ENCODE results near the gene SEC63.
"Not testable (repeated sequence)": the region's sequence is repeated elsewhere in the genome, so short reads cannot be mapped to it uniquely, and the experiment has no call there.

SEC63 gene, protein sequence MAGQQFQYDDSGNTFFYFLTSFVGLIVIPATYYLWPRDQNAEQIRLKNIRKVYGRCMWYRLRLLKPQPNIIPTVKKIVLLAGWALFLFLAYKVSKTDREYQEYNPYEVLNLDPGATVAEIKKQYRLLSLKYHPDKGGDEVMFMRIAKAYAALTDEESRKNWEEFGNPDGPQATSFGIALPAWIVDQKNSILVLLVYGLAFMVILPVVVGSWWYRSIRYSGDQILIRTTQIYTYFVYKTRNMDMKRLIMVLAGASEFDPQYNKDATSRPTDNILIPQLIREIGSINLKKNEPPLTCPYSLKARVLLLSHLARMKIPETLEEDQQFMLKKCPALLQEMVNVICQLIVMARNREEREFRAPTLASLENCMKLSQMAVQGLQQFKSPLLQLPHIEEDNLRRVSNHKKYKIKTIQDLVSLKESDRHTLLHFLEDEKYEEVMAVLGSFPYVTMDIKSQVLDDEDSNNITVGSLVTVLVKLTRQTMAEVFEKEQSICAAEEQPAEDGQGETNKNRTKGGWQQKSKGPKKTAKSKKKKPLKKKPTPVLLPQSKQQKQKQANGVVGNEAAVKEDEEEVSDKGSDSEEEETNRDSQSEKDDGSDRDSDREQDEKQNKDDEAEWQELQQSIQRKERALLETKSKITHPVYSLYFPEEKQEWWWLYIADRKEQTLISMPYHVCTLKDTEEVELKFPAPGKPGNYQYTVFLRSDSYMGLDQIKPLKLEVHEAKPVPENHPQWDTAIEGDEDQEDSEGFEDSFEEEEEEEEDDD

DNA sequence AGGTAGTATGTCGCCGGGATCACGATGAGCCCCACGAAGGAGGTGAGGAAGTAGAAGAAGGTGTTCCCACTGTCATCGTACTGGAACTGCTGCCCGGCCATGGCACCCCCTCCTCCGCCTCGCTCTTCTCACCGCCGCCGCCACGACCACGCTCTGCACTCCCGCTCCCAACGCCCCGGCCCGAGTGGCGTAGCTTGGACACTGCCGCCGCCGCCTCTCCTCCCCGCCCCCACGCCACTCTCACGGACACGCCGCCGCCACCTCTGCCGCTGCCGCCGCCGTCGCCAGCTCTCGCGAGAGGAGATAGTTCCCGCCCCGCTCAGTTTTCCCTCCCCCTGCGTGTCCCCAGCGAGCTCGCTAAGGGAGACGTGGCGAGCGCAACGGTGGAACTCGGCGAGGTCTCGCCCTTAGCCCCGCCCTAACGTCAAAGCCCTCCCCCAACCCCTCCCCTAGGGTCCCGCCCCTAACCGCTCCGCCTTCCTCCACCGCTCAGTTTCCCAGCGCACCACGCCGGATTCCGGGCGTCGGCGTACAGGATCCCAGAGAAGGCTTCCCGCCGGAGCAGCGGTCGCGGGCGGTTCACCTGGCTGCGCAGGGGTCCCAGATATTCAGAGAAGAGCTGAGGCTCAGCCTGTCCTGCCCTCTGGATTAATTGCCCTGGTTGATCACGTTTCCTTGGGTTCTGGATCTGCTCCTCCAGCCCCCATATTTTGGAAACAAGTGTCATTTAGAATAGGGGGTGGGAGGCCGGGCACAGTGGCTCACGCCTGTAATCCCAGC is at the start of gene SEC63:
Gene SEC63 (minus strand): TSS at position 300 of the 780 bp plus-strand sequence. CDS start 199 bp downstream, at position 101.
- DNase-seq (ENCODE audit: low spot score) = peak; percentile 98

DNA sequence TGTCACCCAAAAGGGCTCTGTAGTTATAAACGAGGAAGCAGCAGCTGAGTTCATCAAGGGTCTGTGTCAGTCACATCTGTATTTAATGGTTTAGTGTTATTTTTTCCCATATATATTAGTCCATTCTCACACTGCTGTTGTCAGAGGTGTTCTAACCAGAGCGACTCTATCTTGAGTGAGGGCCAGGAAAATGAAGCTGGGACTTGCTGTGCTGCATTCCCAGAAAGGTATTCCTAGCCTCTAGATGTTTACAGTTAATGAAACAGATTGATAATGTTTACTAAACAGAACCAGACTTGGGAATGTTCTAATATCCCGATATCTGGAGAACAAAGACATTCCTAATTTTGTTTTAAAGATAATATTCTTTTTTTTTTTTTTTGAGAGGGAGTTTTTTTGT is 48.0 kb upstream of the SEC63 start:
- no peak for DNase-seq (ENCODE audit: low spot score)

DNA sequence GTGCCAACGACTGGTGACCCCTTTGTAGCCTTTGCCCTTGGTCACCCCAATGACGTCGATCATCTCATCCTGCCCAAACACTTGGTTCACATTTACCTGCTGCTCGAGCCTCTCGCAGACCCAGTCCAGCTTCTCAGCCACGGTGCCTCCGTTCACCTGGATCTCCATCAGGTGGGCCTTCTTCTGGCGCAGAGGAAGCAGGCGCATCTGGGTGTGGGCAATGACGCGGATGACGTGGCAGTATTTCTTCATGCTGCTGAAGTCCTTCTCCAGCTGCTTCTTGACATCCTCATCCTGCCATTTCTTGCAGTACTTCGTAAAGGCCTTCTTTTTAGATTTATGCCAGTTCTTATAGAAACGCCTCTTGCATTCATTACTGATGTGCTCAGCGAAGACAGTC is 46.9 kb upstream of the SEC63 start:
- DNase-seq (ENCODE audit: low spot score) = no peak

DNA sequence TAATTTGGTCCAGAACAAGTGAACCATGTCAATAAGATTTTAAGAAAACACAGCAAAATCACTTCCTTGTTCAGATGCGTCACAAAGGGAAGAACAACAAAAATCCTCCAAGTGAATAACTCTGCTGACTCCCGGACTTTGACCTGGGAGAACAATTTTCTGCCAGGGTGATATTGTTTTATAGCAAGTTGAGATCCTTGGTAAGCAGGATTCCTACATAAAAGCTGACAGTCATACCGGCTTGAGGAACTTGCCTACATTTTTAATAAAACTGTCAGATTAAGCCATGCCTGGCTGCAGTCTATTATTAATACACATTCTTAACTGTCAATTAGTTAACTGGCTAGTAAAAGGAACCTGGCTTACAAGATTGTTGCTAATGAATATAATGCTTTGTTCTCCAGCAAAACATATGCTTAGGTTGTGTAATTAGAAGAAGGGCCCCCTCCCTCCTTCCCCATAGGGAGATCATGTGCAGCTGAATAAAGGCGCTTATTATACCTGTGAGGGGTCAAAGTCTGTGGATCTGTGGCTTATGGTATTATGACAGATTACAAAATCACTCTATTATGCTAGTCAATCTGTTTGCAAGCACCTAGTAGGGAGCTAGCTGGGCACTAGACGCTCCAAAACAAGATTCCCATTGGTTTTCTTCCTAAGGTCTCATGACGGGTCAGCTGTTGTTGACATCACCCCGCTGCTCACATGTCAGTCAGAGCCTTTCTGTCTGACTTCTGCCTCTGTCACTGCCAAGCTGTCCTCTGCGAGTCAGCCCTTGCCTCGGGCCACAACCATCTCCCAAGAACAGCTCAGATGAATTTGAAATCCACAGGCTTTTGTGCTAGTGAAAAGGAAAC is 44.6 kb upstream of the SEC63 start:
- no peak for DNase-seq (ENCODE audit: low spot score)

DNA sequence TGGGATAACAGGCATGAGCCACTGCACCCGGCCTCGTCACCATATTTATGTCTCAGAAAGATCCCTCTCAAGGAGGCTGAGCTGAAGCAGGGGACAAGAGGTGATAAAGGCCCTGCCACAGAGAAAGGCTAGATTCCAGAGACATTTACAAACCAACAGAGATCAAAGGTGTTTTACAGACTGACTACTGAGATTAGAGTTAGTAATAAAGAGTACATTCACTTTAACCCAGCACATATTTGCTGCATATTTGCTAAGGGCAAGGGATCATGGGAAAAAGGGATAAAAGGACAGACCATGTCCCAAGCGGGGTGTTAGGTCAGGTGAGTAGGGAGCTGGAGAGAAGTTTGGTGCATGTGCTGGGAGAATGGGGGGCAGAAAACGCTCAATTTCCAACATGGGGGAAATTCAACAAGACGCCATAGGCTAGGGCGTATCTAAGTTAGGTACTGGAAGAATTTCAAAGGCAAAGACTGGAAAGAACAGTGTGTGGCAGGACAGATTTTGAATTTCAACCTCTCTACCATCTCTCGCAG is 43.8 kb upstream of the SEC63 start:
- DNase-seq (ENCODE audit: low spot score) = no peak

DNA sequence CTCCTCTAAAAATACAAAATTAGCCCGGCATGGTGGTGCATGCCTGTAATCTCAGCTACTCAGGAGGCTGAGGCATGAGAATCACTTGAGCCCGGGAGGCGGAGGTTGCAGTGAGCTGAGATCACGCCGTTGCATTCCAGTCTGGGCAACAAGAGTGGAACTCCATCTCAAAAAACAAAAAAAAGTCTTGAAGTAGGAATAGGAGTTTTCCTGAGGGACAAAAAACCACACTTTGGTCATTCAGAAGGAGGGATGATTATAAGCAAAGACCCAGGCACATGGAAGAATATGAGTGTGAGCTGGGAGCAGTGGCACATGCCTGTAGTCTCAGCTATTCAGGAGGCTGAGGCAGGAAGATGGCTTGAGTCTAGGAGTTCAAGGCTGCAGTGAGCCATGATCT is 42.3 kb upstream of the SEC63 start:
- DNase-seq (ENCODE audit: low spot score) = not testable (repeated sequence)

DNA sequence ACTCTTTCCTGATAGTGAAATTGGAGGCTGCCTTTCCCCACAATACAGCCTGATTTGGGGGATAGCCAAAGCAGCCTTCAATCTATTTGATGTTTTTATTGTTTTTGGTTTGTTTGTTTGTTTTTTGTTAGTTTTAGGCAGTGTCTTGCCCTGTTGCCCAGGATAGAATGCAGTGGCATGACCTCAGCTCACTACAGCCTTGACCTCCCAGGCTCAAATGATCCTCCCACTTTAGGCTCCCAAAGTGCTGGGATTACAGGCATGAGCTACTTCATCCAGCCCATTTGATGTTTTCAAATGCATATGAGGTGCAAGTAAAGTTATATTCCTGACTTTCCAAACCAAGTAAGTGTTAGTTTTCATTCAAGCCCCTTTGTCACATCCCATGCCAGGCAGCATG is 41.3 kb upstream of the SEC63 start:
- no peak for DNase-seq (ENCODE audit: low spot score)

DNA sequence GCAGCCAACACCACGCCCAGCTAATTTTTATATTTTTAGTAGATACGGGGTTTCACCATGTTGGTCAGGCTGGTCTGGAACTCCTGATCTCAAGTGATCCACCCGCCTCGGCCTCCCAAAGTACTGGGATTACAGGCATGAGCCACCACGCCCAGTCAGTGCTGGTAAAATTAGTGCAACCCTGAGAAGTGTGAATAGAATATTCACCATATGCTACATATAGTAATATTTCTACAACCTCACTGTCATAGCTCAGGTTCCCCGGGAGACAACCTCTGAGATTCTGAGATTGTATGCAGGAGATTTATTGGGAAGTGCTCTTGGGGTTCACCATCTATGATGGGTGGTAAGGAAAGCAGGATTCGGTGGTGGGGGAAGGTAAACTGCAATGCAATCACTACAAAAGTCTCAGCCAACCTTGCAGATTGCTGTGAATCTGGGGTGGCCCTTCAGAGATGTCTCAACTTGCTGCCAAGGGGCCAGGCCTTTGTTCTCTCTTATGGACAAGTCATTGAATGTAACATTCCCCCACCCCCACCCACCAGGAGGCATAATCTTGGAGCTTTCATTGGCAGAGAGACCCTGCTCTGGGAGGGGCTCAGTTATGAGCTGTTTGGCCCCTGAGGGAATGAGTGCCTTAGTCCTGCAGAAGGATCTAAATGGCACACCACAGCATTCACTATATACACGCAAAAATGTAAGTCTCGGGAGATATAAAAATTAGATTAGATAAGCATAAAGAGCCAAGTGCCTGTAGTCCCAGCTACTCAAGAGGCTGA is 34.0 kb upstream of the SEC63 start:
- DNase-seq (ENCODE audit: low spot score) = no peak

DNA sequence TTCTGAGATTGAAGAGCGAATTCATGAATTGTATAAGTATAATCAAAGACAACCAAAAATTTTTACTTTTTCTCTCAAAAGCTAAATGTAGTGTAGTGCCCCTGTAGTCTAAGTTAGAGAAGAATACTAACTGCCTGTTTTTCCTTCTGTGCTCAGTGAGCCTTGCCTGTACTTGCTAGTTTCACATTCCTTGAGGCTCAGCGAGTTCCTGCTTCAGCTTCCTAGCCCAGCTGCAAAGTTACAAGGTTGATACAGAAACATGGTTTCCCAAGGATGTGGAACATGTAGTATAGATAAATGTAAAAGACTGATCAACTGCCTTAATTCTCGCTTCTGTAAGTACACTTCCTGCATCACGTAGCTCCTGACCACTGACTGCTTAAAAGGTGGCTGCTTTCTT is 33.1 kb upstream of the SEC63 start:
- DNase-seq (ENCODE audit: low spot score) = no peak

DNA sequence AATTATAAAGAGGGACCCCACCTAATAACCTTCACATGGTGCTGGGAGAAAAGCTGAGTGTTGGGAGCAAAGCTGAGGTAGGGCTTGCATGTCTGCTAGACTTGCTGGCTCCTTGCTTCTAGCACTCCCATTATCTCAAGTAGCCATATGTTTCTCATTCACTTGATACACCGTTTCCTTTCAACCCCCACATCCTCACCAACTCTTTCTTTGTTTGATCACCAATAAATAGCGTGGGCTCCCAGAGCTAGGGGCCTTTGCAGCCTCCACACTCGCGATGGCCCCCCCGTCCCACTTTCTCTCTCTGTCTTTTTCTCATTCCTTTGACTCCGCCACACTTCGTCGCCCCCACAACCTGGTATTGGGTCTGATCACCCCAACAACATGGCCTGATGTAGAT is 32.6 kb upstream of the SEC63 start:
- DNase-seq (ENCODE audit: low spot score) = not testable (repeated sequence)

DNA sequence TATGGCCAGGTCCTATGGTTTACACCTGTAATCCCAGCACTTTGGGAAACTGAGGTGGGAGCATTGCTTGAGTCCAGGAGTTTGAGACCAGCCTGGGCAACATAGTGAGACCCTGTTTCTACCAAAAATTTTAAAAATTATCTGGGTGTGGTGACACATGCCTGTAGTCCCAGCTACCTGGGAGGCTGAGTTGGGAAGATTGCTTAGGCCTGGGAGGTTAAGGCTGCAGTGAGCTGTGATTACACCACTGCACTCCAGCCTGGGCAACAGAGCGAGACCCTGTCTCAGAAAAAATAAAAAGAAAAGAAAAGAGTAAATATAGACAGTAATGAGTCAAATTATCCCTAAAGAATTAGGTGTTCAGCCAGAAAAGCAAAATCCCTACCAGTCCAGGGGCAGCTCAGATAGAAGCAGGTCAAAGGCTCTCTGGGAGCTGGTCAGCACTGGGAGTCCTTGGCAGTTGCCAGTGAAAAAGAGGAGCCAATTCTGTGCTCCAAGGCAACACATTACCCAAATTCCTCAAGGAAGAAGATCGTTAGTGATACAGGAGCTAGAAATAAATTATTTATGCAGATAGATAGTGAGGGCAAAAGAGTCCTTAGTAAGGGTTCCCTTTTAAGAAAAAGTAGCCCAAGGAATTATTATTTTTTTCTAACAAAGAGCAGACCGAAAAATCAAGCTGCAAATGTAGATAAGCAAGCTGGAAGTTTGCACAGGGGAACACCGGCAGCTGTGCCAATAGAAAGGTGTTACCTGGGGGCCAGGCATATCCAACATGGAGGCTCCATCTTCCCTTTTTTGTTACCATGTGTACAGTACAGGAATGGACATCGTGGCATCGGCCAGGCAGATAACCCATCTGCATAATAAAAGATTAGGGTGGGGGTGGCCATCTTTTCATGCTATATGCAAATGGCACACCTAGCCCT is 31.4 kb upstream of the SEC63 start:
- no peak for DNase-seq (ENCODE audit: low spot score)

DNA sequence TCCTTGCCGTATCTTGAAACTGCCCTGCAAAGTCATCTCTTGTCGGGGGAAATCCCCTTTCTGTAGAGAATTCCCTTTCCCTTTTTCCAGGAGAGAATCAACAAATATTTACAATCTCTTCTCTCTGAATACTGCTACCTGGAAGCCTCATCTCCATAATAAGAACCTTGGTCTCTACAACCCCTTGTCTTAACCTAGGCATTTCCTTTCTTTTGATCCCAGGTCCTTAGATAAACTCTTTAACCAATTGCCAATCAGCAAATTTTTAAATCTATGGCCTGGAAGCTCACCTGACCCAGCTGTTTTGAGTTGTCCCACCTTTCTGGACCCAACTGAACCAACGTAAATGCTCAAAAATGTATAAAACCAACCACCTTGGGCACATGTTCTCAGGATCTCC is 30.6 kb upstream of the SEC63 start:
- no peak for DNase-seq (ENCODE audit: low spot score)

DNA sequence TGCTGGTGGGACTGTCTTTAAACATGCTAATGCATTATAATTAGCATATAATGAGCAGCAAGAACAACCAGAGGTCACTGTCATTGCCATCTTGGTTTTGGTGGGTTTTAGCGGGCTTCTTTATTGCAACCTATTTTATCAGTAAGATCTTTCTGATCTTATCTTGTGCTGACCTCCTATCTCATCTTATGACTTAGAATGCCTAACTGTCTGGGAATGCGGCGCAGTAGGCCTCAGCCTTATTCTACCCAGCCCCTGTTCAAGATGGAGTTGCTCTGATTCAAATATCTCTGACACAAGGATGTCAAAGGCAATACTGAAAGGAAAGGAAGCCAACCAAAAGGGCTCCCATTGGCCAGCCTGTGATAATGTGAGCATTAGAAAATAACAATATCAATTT is 29.8 kb upstream of the SEC63 start:
- no peak for DNase-seq (ENCODE audit: low spot score)

DNA sequence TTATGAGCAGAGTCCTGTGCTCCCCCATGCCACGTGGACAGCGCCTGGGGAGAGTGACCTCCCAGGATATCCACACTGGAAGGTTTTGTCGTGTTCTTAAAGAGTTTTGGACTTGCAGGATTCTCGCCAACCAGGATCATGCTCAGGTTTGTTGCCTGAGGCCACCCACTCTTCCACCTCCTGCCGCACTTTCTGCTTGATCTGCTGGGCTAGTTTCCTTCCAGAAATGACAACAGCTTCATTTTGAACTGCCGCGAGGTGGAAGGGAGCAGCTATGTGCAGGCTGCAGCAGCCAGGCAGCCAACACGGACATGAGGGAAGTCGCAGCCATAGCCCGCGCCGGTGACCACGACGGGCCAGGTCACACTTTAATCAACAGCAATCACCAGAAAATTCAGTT is 27.7 kb upstream of the SEC63 start:
- no peak for DNase-seq (ENCODE audit: low spot score)

DNA sequence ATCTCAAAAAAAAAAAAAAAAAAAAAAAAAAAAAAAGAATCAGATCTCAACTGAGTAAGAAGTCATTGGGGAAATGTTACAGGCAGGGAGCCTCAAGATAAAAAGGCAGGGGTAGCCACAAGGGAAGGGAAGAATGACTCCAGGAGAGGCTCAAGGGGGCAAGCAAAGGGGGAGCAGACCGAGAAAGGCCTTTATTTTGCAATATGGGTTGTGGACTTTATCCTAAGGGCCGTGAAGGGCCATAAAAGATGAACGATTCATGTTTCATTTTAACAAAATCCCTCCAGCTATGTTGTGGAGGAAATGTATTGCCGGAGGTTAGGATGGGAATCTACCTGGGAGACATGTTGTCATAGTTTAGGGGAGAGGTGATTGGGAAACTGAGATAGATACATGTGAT is 25.8 kb upstream of the SEC63 start:
- no peak for DNase-seq (ENCODE audit: low spot score)

DNA sequence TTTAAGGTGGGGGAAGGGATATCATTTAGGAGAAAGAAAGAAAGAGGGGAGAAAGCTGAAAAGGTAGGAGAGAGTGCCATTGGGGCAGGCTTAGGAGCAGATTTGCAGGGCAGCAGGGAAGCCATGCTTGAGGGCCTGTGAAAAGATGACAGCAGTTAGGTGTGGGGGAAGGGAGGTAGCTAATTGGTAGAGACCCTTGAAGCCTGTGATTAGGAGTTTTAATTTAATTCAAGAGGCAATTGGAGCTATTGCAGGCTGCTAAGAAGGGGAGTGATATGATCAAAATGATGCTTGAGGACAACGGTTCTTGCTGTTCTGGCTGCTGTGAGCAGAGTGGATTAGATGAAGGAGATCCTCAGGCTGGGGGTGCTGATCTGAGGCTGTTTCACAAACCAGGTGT is 24.5 kb upstream of the SEC63 start:
- no peak for DNase-seq (ENCODE audit: low spot score)

DNA sequence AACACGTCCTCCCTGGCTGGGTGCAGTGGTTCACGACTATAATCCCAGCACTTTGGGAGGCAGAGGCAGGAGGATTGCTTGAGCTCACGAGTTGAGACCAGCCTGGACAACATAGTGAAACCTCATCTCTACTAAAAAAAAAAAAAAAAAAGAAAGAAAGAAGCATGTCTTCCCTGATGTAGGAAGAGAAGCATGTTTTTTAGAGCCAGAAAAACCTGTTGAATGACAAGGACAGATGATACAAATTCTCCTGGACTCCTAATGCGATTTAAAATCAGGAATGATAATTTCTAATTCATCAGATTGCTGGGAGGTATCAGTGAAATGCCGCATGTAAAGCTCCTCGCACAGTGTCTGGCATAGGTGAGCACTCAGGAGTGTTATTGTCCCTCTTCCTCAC is 23.7 kb upstream of the SEC63 start:
- no peak for DNase-seq (ENCODE audit: low spot score)

DNA sequence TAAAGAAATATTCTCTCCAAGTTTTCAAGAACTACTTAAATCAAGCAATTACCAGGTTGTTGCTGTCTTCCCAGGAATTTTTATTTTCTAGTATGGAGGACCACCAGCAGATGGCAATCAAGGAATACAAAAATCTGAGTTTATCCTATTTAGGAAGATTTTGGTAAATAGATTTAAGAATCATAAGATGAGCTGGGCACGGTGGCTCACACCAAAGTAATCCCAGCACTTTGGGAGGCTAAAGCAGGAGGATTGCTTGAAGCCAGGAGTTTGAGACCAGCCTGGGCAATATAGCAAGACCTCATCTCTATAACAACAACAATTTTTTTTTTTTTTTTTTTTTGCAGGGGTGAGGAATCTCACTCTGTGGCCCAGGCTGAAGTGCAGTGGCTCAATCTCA is 19.3 kb upstream of the SEC63 start:
- DNase-seq (ENCODE audit: low spot score) = peak; percentile 9

DNA sequence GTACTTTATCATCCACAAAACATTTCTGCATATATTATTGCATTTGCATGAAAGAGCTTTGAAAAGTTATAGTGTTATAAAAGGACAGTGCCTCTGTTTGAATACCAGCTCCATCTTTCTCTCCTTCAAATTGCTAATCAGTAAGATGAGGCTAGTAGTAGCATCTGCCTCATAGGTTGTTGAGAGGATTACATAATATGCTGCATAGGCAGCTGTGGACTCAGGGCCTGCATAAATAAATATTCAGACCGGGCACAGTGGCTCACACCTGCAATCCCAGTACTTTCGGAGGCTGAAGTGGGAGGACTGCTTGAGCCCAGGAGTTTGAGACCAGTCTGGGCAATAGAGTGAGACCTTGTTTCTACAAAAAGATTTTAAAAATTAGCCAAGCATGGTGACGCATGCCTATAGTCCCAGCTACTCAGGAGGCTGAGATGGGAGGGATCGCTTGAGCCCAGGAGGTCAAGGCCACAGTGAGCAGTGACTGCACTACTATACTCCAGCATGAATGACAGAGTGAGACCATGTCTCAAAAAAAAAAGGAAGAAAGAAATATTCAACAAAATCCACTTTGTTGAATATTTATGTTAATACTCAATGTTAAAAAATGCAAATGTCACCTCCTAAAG is 18.3 kb upstream of the SEC63 start:
- no peak for DNase-seq (ENCODE audit: low spot score)
